ENCODE results near the gene CAPN2. TPM values are rescaled to one million over a fixed set of nuclear protein-coding genes. Genes with fewer than 3 reads are reported as not detected.

Gene CAPN2
- polyA plus RNA-seq, 4 donors, result 182 to 211 (median 191) TPM

DNA sequence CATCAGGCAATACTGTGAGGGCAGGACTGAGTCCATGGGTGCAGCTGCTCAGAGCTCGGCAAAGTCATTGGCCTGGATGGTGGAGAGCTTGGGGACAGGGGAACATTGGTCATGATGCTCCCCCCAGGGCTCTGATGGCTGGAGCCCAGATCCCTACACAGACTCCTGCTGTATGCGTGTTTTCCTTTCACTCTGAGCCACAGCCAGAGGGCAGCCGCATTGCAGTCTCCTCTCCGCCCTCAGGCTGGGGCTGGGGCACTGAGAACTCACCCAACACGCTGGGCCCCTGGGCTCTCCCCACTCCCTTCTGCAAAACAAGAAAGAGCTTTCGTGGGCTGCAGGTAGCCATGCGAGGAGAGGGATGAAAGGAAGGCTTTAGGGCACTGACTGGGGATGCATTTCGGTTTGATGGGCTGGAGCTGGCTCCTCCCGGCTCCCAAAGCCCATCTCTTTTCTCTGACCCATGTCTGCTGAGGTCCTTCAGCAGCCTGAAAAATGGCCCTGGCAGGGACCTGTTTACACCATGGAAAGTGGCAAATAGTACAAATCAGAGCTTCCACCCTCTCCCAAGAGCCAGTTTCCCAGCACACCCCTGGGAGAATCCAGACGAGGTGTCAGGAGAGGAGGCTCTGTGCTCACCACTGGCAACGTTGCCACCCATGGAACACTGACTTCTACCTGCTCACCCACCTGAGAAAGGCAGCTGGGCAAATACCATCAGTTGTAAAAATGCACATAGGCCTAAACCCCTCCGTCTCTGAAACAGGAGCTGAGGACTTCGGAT is 43.8 kb downstream of the CAPN2 start:
- DNase-seq (ENCODE audit: low read depth in 4 of 4, low spot score in 2 of 4), result no peak

DNA sequence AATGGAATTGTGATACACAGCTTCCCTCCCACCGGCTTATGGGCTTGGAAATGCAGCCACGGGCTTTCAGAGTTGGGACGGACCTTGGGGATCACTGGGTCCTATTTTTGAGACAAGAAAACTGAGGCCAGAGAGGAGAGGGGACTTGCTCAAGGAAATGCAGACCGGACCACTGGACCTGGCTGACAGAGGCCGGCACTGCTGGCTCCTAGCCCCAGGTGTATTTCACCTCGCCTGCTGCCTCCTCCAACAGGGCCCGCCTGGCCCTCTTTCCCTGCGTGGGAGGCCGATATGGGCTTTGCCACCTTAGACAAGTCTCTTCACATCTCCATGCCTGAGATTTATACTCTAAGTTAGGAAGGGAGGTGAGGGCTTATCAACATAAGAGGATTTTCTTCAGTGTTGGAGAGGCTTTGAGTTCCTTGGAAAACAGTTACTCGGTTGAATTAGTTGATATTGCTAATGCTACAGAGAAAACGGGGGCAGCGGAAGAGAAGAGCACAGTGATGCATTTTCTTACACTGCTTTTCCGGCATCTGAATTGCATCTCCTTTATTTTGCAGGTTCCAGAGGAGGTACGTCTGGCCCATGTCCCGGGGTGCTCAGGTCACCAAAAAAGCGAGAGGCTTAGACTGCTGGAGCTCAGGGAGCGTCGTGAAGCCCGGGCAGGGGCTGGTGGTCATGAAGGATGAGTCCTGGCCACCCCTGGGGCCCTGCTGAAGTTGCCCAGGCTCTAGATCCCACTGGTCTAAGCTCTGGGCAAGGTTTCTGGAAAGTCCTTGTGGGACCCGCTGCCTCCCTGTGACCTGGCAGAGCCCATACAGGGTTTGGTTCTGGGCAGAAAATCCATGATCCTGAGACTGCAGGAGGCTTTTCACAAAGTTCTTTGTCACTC is 44.7 kb downstream of the CAPN2 start:
- no peak for DNase-seq (ENCODE audit: low read depth in 4 of 4, low spot score in 2 of 4)

DNA sequence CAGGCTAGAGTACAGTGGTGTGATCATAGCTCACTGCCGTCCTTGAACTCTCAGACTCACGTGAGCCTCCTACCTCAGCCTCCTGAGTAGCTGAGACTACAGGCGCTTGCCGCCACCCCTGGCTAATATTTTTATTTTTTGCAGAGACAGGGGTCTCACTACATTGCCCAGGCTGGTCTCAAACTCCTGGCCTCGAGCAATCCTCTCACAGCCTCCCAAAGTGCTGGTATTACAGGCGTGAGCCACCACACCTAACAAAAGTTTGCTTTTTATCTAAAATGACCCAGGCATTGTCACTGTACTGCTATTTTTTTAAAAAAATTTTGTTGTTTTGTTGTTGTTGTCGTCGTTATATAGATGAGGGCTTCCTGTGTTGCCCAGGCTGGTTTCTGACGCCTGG is 46.4 kb downstream of the CAPN2 start:
- no peak for DNase-seq (ENCODE audit: low read depth in 4 of 4, low spot score in 2 of 4)

DNA sequence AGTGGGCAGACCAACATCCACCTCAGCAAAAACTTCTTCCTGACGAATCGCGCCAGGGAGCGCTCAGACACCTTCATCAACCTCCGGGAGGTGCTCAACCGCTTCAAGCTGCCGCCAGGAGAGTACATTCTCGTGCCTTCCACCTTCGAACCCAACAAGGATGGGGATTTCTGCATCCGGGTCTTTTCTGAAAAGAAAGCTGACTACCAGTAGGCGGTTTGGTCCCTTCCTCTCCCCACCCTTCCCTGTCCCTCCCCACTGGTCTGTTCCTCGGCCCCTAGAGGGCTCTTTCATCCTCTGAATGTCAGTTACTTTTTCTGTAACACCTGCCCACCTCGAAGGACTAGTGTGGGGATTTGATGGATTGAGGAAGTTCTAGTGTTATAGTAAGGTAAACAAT is 46.9 kb downstream of the CAPN2 start:
- no peak for DNase-seq (ENCODE audit: low read depth in 4 of 4, low spot score in 2 of 4)

DNA sequence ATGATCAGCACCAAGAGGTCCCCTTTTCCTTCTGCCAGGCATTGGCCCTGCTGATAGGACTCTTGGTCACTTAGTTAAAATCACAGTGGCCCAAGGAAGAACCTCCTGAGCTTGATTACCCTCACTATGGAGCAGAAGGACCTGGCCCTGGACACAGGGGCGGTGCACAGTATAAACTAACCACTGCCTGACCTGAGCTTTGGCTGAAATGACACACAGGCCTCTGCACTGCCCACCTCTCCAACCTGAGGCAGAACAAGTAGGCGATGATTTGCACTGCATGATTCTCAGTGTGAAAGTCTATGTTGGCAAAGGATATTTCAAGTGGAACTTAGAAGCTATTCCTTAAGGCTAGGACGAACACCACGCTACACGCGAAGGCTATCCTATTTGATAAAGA is 48.5 kb downstream of the CAPN2 start:
- DNase-seq (ENCODE audit: low read depth in 4 of 4, low spot score in 2 of 4), result no peak

DNA sequence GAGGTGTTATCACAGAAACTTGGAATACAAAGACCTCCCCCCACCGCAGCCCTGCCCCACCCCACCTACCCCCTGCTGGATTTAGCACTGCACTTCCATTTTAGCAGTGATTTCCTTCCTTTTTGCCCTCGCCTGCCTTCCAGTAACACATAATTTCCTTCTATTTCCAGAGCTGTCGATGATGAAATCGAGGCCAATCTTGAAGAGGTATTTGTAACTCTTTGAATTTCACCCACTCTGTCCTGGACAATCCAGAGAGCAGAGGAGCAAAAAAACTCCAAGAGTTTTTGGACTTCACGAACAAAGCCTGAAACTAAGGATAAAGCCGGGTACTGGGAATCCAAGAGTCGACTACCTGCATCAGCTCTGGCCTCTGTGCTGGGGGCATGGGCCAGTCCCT is 49.1 kb downstream of the CAPN2 start:
- no peak for DNase-seq (ENCODE audit: low read depth in 4 of 4, low spot score in 2 of 4)

DNA sequence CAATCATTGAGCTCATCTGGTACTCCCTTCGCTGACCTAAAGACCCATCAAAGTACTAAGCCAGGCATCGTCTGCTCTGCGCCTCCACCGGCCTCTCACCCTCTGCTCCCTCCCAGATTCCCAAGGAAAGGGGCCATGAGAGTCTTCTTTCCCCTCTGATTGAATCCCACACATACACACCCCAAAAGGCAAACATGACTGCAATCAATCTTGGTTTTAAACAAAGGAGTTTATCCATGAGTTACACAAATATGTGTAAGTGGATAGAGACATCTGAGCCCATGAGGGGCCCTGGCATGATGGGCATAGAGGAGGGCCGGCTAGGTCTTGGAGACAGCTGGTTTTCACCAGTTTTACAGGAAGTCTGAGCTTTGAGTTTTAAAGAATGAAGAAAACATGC is 50.9 kb downstream of the CAPN2 start:
- no peak for DNase-seq (ENCODE audit: low read depth in 4 of 4, low spot score in 2 of 4)

DNA sequence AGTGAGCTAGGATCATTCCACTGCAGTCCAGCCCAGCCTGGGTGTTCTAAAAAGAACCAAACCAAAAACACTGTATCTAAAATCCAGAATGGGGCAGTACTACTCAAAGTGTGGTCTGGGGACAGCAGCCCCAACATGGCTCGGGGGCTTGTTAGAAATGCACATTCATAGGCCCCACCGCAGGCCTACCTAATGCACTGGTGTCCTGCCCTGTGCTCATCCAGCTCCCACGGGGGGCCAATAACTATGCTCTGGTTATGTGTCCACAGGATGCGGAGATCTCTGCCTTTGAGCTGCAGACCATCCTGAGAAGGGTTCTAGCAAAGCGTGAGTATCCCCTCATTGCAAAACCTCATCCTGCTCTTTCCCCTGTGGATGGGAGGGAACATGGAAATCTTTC is 51.5 kb downstream of the CAPN2 start:
- no peak for DNase-seq (ENCODE audit: low read depth in 4 of 4, low spot score in 2 of 4)

DNA sequence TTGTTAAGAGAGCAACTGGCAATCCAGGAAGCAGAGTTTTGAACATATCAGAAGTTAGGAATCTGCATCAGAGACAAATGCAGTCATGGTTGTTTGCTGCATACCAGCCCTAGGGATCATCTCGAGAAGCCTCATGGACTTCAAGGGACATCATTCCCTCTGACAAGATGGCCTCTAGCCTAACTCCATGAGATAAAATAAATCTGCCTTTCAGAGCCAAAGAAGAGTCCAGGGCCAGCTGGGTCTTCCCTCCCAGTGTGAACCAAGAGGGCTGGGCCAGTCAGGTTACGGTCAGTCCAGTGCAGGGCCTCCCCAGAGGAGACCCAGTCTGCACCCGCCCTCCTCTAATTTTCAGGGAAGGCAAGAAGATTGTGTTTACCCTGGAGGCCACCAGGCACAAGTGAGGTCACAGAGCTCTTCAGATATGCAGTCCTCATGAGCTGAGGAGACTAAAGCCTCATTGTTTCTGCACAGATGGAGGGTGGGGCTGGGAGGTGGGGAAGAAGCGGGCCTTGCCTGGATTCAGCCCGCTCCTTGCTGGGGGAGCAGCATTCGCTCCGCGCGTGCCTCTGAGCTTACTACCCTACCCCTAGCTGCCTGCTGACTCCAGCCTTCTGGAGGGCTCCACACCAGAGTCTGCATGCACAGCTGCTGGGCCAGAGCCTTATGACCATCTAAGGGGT is 52.8 kb downstream of the CAPN2 start:
- no peak for DNase-seq (ENCODE audit: low read depth in 4 of 4, low spot score in 2 of 4)

DNA sequence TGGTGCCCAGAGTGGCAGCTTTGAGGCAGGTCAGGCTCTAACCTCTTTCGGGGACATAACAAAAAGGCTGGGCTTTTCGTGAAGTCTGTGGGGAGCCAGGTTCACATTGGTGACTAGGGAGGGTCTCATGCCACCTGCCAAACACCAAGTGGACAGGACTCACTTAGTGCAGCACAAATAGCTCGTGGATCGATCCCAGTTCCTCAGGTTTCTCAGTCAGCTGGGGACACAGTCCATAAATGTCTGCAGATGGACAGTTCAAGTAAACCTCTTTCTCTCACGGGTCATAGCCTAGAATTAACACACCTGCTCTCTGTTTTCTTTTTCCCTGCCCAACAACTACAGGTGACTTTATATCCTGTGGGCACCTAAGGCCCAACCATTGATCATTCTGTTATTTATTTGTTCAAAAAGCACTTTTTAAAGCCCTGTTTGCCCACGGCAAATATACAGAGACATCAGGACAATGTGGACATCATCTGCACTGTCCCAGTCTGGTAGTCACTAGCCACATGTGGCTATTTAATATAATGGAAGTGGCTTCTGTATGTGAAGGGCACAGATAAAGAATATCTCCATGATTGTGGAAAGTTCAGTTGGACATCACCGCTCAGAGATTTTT is 53.5 kb downstream of the CAPN2 start:
- no peak for DNase-seq (ENCODE audit: low read depth in 4 of 4, low spot score in 2 of 4)

DNA sequence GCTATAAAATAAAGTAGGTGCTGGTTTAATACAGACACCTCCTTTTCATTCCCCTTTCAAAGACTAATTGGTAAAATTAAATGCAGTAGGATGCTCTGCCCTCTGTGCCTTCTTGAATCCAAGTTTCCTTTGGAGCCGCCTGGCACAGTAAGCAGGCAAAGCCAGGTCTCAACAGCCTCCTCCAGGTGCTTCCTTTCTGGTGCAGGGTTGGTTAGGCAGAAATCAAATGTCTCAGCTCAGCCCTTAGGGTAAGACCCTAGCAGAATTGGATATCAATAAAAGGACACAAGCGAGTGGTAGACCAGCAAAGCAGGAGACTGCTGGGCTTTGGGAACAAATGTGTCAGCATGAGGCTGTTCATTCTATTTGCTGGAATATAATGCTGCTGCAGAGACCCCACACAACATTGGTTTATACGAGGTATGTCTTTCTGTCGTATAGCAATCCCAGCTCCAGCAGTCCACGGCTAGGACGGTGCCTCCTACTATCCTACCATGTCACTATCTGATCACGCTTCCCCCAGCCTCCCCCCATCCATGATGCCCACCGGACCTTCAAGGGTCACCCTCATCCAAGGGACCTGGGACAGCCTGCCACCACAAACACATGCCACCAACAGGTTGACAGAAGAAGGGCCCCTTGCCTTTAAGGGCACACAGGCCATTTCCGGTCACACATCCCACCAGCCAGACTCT is 58.4 kb downstream of the CAPN2 start:
- DNase-seq (ENCODE audit: low read depth in 4 of 4, low spot score in 2 of 4), result no peak

DNA sequence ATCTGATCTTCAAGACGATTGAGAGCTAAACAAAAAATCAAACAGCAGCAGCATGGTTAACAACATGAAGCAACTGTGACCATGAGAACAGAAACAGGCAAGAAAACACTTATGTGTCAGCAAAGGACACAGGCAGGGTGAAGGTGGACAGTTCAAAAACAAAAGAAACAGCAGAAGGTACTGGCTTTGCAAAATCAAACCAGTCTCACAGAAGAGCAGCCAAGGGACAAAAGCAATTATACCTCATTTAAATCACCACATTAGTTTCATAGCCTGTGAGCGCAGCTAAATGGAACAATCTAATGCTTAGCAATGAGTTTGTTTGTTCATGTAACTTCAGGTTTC is 59.1 kb downstream of the CAPN2 start:
- DNase-seq (ENCODE audit: low read depth in 4 of 4, low spot score in 2 of 4), result no peak

DNA sequence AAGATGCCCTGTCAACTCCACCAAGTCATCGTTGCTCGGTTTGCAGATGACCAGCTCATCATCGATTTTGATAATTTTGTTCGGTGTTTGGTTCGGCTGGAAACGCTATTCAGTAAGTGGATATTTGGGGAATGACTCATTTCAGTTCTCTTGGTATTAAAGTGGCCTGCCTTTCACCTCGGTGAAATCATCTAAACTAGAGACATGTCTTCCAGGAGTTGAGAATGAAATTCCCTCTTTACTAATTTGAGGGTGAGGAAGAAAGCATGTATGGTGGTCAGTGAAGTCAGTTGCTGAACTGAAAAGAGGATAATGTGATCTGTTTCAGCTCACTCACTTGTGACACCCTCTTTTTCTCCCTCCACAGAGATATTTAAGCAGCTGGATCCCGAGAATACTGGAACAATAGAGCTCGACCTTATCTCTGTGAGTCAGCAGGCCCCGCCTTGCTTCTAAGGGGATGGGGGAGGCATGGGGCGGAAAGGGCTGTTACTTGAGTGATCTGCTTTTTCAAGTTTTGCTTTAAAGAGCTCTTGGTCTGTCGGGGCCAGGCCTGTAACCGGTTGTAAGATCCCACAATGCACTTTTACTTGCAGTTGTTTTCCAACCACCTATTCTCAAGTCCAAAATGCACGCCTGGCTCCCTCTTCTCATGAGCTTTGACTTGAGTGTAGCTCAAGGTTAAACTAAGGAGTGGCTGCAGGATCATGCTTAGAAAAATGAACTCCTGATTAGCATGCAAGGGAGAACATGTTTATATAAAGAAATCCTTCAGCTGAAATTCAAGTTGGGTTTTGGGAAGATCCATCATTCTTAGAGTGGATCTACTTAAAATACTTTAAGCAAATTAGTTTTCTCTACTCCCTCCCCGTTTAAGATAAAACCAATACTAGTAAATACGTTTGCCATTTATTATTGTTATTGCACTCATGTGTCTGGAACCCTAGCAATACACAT is 59.8 kb downstream of the CAPN2 start:
- DNase-seq (ENCODE audit: low read depth in 4 of 4, low spot score in 2 of 4), result no peak

DNA sequence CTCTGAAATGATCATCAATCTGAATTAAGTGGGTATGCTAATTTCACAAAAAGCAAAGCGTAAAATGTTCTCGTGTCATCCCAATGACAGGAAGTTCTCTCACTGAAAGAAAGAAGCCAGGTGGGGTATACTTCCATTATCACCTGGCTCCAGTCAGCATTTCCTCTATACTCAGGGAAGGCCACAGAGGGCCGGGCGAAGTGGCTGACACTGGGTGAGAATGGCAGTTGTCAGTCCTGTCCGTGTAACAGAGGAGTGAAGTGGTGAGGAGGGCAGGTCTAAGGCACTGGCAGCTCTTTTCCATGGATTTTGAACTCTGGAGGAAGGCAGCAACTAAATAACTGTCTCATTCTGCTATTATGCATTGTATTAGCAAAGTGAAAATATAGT is 60.4 kb downstream of the CAPN2 start:
- DNase-seq (ENCODE audit: low read depth in 4 of 4, low spot score in 2 of 4), result no peak

DNA sequence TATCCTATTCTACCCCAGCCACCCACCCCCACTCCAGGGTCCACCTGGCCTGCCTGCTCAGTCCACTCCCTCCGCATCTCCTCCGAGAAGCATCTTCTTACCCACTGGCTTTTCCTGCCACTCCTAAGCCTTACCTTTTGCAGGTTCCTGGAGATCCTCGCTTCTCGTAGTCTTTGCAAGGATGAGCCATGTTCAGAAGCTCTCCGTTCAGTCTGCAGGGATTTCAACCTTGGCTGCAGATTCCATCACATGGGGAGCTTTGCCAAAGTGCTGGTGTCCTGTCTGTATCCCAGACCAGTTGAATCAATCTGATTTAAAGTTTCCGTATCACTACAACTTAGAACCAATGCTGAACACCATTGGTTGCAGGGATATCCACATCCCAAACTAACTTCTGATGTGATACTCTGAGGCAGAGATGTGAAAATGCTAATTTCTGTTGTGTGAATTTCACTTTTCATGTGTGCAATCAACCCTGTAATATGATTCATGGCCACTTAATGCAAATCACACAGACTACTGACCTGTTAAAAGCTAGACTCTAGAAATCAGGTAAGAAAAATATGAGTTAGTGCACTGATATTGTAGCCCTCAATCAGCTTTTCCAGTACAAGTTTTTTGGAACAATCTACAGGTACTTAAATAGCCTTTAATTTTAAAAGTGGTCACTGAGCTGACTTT is 61.9 kb downstream of the CAPN2 start:
- DNase-seq (ENCODE audit: low read depth in 4 of 4, low spot score in 2 of 4), result no peak

DNA sequence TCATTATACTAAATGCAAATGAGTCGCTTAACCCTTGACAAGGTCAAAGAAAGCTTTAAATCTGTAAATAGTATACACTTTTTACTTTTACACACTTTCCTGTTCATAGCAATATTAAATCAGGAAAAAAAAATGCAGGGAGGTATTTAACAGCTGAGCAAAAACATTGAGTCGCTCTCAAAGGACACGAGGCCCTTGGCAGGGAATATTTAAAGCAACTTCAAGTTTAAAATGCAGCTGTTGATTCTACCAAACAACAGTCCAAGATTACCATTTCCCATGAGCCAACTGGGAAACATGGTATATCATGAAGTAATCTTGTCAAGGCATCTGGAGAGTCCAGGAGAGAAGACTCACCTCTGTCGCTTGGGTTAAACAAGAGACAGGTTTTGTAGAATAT is 62.7 kb downstream of the CAPN2 start:
- no peak for DNase-seq (ENCODE audit: low read depth in 4 of 4, low spot score in 2 of 4)

DNA sequence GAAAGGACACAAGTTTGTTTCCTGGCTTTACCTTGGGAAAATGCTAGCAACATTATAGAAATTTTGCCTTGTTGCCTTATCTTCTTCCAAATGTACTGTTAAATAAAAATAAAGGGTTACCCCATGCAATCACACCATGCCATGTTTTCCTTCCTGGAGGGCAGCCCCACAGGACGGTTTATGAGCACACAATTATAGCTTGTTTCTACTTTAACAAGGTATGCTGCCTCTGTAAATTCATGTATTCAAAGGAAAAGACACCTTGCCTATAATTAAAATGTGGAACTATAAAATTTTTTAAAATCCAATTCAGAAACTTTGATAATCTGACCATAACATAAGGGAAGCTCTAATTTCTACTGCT is 63.4 kb downstream of the CAPN2 start:
- DNase-seq (ENCODE audit: low read depth in 4 of 4, low spot score in 2 of 4), result no peak

DNA sequence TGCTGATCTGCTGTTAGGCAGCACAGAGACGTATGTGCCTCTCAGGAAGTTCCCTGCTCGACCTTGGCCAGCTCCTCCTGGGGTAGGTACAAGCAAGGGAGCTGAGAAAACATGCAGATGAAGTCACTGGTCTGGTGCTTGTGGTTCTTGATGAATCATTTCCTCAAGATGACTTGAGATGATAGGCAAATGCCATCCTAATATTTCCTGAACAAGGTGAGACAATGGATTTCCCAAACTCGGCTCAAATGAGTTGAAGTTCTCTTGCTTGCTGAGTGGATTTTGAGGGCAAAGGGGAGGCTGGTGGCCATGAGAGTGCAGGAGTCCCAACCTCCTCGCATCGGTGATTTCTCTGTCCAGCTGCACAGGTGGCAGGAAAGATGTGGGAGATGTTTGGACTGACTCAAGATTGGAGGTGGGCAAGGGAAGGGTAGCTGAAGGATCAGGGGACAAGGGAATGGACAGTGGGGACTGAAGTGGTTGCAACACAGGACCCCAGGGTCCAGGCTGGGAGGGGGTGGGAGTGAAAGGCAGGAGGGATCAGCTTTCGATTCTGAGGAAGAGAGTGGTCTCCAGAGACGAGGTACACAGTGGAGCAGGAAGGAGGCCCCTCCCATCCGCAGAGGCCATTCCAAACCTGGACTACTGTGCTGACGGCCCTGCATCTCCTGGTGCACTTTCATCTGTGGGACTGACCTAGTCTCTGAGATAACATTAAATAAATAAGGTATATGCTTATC is 63.9 kb downstream of the CAPN2 start:
- no peak for DNase-seq (ENCODE audit: low read depth in 4 of 4, low spot score in 2 of 4)
